Suprapubic skin (tissue), 3 donors: ENCODE results near the gene FRMD4A.

Source experiments
- CTCF ChIP-seq, 2 donors: fragments of 200-600 bp in 1 of 2; fragments of 450-650 bp in 1 of 2; sonication (generic) in 1 of 2; IDR thresholded peaks; one replicate each; pipeline ENCODE4 v1.5.1; 2016 to 2019; ENCODE audit warnings: antibody characterized with exemption in 2 of 2, mild to moderate bottlenecking in 1 of 2, moderate library complexity in 1 of 2
- POLR2A ChIP-seq, 2 donors: fragments of 450-650 bp; IDR thresholded peaks; one replicate each; pipeline ENCODE4 v1.6.1; 2017; ENCODE audit warnings: antibody characterized with exemption in 2 of 2, mild to moderate bottlenecking in 2 of 2, moderate library complexity in 2 of 2

- TF ChIP-seq POLR2A (IDR thresholded peaks at IDR 0.05) (no peak), CTCF (IDR thresholded peaks at IDR 0.05) (no peak)
These were observed 385.9 kb downstream of the FRMD4A start for GRCh38 chr10:13944823-13945222.
